GM12878 (cell line): ENCODE data around the gene PAX5. TPM values are rescaled to one million over a fixed set of nuclear protein-coding genes. Genes with fewer than 3 reads are reported as not detected.

ENCODE experiments used
- EGR1 ChIP-seq, 2 experiments: IDR thresholded peaks; 1 replicate in 1 of 2; 2 replicates in 1 of 2; pipeline ENCODE4 v1.6.1; 2011 to 2012; ENCODE audit warnings: low read depth in 2 of 2, low read length in 2 of 2, borderline replicate concordance in 1 of 2, mild to moderate bottlenecking in 1 of 2, moderate library complexity in 1 of 2
- EP300 ChIP-seq, 2 experiments: fragments of 150-350 bp in 1 of 2; IDR thresholded peaks; 2 replicates each; pipeline ENCODE4 v1.6.1; 2011 to 2012; ENCODE audit warnings: low read depth in 2 of 2, low read length in 2 of 2, borderline replicate concordance in 1 of 2, improper control_type of control experiment in 1 of 2, inconsistent platforms in 1 of 2; ENCODE audit not compliant: control insufficient read depth in 1 of 2
- FOXM1 ChIP-seq: IDR thresholded peaks from 2 replicates; pipeline ENCODE4 v1.6.1; 2012; ENCODE audit warnings: low read depth, mild to moderate bottlenecking, inconsistent platforms, low read length, moderate library complexity
- GABPA ChIP-seq: IDR thresholded peaks from 2 replicates; pipeline ENCODE4 v1.6.1; 2014; ENCODE audit warnings: antibody characterized with exemption, low read depth, mild to moderate bottlenecking, inconsistent platforms
- HDGF ChIP-seq: fragments of 450-650 bp; IDR thresholded peaks from 2 replicates; pipeline ENCODE4 v1.6.1; 2016; ENCODE audit warnings: antibody characterized with exemption
- JUNB ChIP-seq: IDR thresholded peaks from 2 replicates; pipeline ENCODE4 v1.6.1; 2016; ENCODE audit warnings: antibody characterized with exemption, mild to moderate bottlenecking
- PAX5 ChIP-seq: IDR thresholded peaks from 2 replicates; pipeline ENCODE4 v1.6.1; 2011; ENCODE audit warnings: low read depth, low read length, borderline replicate concordance
- PAX8 ChIP-seq: fragments of 450-650 bp; IDR thresholded peaks from 2 replicates; pipeline ENCODE4 v1.6.1; 2017; ENCODE audit warnings: mild to moderate bottlenecking, moderate library complexity
- SKIL ChIP-seq: fragments of 450-650 bp; IDR thresholded peaks from 2 replicates; pipeline ENCODE4 v1.6.1; 2017; ENCODE audit warnings: mild to moderate bottlenecking, low read depth, inconsistent platforms; ENCODE audit not compliant: poor library complexity, severe bottlenecking
- SMARCA5 ChIP-seq: fragments of 450-650 bp; IDR thresholded peaks from 2 replicates; pipeline ENCODE4 v1.6.1; 2017; ENCODE audit warnings: mild to moderate bottlenecking
- TCF3 ChIP-seq: IDR thresholded peaks from 2 replicates; pipeline ENCODE4 v1.6.1; 2012; ENCODE audit warnings: low read depth, mild to moderate bottlenecking, low read length, borderline replicate concordance; ENCODE audit not compliant: insufficient read depth
- YY1 ChIP-seq: IDR thresholded peaks from 2 replicates; pipeline ENCODE4 v1.6.1; 2011; ENCODE audit warnings: low read depth, mild to moderate bottlenecking, low read length
- ZNF207 ChIP-seq: fragments of 450-650 bp; IDR thresholded peaks from 2 replicates; pipeline ENCODE4 v1.6.1; 2014; ENCODE audit warnings: antibody characterized with exemption, mild to moderate bottlenecking, borderline replicate concordance
- polyA plus RNA-seq, 11 experiments: library from polyadenylated mRNA; depleted of rRNA in 4 of 11; unstranded in 6 of 11; stranded (reverse) in 5 of 11; fragments of >200 nt; fragmentation: Nextera tagmentation in 4 of 11; fragmentation: Illumina TruSeq in 1 of 11; extraction: Ambion mirVana in 4 of 11; extraction: Trizol in 1 of 11; gene quantifications; 1 replicate in 1 of 11; 2 replicates in 10 of 11; pipeline versions ENCODE4 v1.2.1 to v1.2.3, GENCODE V29; 2011 to 2016; ENCODE audit warnings: inconsistent platforms in 2 of 11, missing spikeins in 2 of 11, low read depth in 1 of 11
- total RNA-seq, 4 experiments: library from RNA; depleted of rRNA in 3 of 4; stranded (reverse); fragments of >200 nt in 3 of 4; fragmentation: Illumina TruSeq in 1 of 4; extraction: Trizol in 1 of 4; gene quantifications; 2 replicates each; pipeline versions ENCODE4 v1.2.1 to v1.2.3, GENCODE V29; 2013 to 2021
- TF ChIP-seq, protein P1 (sequence below): fragments of 450-650 bp; IDR thresholded peaks from 2 replicates; pipeline ENCODE4 v1.6.1; 2014; ENCODE audit warnings: mild to moderate bottlenecking
- TF ChIP-seq, protein P2 (sequence below): fragments of 450-650 bp; IDR thresholded peaks from 2 replicates; pipeline ENCODE4 v1.6.1; 2017; ENCODE audit warnings: mild to moderate bottlenecking, moderate library complexity
- TF ChIP-seq, protein P3 (sequence below): IDR thresholded peaks from 2 replicates; pipeline ENCODE4 v1.6.1; 2012; ENCODE audit warnings: mild to moderate bottlenecking, low read depth, low read length
- TF ChIP-seq, protein P4 (sequence below): fragments of 450-650 bp; IDR thresholded peaks from 2 replicates; pipeline ENCODE4 v1.6.1; 2016; ENCODE audit warnings: mild to moderate bottlenecking

Gene PAX5
- total and polyA plus RNA-seq, 10 of the 15 experiments (the other 5 are each of a cell fraction or from before 2014, with no cell fraction given), result 2.2 to 123 (median 31.9) TPM

GRCh38 chr9:37029304-37029775 lies 4.7 kb downstream of the PAX5 start (continued):
- TF ChIP-seq ZNF207, result no peak
- TF ChIP-seq GABPA, result no peak
- TF ChIP-seq, protein P1, sequence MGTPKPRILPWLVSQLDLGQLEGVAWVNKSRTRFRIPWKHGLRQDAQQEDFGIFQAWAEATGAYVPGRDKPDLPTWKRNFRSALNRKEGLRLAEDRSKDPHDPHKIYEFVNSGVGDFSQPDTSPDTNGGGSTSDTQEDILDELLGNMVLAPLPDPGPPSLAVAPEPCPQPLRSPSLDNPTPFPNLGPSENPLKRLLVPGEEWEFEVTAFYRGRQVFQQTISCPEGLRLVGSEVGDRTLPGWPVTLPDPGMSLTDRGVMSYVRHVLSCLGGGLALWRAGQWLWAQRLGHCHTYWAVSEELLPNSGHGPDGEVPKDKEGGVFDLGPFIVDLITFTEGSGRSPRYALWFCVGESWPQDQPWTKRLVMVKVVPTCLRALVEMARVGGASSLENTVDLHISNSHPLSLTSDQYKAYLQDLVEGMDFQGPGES, result peak; percentile 19; the same call in 1 of the 2 replicates
- TF ChIP-seq SMARCA5, result no peak; the same call in 1 of the 2 replicates
- TF ChIP-seq, protein P2, sequence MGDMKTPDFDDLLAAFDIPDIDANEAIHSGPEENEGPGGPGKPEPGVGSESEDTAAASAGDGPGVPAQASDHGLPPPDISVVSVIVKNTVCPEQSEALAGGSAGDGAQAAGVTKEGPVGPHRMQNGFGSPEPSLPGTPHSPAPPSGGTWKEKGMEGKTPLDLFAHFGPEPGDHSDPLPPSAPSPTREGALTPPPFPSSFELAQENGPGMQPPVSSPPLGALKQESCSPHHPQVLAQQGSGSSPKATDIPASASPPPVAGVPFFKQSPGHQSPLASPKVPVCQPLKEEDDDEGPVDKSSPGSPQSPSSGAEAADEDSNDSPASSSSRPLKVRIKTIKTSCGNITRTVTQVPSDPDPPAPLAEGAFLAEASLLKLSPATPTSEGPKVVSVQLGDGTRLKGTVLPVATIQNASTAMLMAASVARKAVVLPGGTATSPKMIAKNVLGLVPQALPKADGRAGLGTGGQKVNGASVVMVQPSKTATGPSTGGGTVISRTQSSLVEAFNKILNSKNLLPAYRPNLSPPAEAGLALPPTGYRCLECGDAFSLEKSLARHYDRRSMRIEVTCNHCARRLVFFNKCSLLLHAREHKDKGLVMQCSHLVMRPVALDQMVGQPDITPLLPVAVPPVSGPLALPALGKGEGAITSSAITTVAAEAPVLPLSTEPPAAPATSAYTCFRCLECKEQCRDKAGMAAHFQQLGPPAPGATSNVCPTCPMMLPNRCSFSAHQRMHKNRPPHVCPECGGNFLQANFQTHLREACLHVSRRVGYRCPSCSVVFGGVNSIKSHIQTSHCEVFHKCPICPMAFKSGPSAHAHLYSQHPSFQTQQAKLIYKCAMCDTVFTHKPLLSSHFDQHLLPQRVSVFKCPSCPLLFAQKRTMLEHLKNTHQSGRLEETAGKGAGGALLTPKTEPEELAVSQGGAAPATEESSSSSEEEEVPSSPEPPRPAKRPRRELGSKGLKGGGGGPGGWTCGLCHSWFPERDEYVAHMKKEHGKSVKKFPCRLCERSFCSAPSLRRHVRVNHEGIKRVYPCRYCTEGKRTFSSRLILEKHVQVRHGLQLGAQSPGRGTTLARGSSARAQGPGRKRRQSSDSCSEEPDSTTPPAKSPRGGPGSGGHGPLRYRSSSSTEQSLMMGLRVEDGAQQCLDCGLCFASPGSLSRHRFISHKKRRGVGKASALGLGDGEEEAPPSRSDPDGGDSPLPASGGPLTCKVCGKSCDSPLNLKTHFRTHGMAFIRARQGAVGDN, result 0 out of 2 replicates have a peak, but pooled peaks have one; percentile 46
- peak; percentile 87 for TF ChIP-seq TCF3
- TF ChIP-seq, protein P3, sequence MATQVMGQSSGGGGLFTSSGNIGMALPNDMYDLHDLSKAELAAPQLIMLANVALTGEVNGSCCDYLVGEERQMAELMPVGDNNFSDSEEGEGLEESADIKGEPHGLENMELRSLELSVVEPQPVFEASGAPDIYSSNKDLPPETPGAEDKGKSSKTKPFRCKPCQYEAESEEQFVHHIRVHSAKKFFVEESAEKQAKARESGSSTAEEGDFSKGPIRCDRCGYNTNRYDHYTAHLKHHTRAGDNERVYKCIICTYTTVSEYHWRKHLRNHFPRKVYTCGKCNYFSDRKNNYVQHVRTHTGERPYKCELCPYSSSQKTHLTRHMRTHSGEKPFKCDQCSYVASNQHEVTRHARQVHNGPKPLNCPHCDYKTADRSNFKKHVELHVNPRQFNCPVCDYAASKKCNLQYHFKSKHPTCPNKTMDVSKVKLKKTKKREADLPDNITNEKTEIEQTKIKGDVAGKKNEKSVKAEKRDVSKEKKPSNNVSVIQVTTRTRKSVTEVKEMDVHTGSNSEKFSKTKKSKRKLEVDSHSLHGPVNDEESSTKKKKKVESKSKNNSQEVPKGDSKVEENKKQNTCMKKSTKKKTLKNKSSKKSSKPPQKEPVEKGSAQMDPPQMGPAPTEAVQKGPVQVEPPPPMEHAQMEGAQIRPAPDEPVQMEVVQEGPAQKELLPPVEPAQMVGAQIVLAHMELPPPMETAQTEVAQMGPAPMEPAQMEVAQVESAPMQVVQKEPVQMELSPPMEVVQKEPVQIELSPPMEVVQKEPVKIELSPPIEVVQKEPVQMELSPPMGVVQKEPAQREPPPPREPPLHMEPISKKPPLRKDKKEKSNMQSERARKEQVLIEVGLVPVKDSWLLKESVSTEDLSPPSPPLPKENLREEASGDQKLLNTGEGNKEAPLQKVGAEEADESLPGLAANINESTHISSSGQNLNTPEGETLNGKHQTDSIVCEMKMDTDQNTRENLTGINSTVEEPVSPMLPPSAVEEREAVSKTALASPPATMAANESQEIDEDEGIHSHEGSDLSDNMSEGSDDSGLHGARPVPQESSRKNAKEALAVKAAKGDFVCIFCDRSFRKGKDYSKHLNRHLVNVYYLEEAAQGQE, result 0 out of 2 replicates have a peak, but pooled peaks have one; percentile 31
- TF ChIP-seq JUNB, result no peak
- 0 out of 3 replicates have a peak, but pooled peaks of 1 of the 2 experiments have one; percentile 28 for TF ChIP-seq EGR1 (IDR thresholded peaks at IDR 0.05; ENCODE audit: borderline replicate concordance in 1 of 2, low read depth in 2 of 2, low read length in 2 of 2)
- peak; percentile 39; the same call in 1 of the 2 replicates for TF ChIP-seq HDGF
- TF ChIP-seq FOXM1, result no peak
- TF ChIP-seq, protein P4, sequence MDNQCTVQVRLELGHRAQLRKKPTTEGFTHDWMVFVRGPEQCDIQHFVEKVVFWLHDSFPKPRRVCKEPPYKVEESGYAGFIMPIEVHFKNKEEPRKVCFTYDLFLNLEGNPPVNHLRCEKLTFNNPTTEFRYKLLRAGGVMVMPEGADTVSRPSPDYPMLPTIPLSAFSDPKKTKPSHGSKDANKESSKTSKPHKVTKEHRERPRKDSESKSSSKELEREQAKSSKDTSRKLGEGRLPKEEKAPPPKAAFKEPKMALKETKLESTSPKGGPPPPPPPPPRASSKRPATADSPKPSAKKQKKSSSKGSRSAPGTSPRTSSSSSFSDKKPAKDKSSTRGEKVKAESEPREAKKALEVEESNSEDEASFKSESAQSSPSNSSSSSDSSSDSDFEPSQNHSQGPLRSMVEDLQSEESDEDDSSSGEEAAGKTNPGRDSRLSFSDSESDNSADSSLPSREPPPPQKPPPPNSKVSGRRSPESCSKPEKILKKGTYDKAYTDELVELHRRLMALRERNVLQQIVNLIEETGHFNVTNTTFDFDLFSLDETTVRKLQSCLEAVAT, result peak; percentile 81
- TF ChIP-seq SKIL, result peak; percentile 20
- TF ChIP-seq EP300 (IDR thresholded peaks at IDR 0.05; ENCODE audit: borderline replicate concordance in 1 of 2, control insufficient read depth in 1 of 2, low read depth in 2 of 2, low read length in 2 of 2), result peak in 1 of 2 experiments; percentile 25; a peak in 1 of 4 replicates
- 0 out of 2 replicates have a peak, but pooled peaks have one; percentile 10 for TF ChIP-seq PAX5
- TF ChIP-seq YY1, result peak; percentile 89
- TF ChIP-seq PAX8, result no peak
